Right ventricle myocardium superior (tissue), 1 donor: ENCODE measurements around the gene TSPAN9. TPM values are rescaled to one million over a fixed set of nuclear protein-coding genes. Genes with fewer than 3 reads are reported as not detected.
A peak's percentile ranks its signal among the peaks of the same experiment; 100 is the strongest.

Experiments used
- ATAC-seq: fragments of 200-7000 bp; cut with Tn5 transposase; one replicate; pipeline ENCODE4 v1.9.1; 2020; ENCODE audit warnings: mild to moderate bottlenecking; ENCODE audit not compliant: poor library complexity
- DNase-seq: peaks from one replicate; pipeline ENCODE4 v3.0.0-alpha.2; 2020
- intact Hi-C: fragments of 100-400 bp; cut with DNase I; formaldehyde crosslinking; loops from one replicate; pipeline ENCODE4 v1.11.2; 2022
- total RNA-seq: library from RNA; stranded (reverse); fragmentation: NEBNext Ultra II Directional; extraction: Animal tissue kit (Norgen Biotek cat#: 25700); gene quantifications from one replicate; pipeline ENCODE4 v1.2.1, GENCODE V29; 2021
- donor health status: DM: no; HTN: yes; CAD: no; lungs with severe emphysema.

TSPAN9 gene
- total RNA-seq, 1 donor from 2014 or later: 156 TPM

DNA sequence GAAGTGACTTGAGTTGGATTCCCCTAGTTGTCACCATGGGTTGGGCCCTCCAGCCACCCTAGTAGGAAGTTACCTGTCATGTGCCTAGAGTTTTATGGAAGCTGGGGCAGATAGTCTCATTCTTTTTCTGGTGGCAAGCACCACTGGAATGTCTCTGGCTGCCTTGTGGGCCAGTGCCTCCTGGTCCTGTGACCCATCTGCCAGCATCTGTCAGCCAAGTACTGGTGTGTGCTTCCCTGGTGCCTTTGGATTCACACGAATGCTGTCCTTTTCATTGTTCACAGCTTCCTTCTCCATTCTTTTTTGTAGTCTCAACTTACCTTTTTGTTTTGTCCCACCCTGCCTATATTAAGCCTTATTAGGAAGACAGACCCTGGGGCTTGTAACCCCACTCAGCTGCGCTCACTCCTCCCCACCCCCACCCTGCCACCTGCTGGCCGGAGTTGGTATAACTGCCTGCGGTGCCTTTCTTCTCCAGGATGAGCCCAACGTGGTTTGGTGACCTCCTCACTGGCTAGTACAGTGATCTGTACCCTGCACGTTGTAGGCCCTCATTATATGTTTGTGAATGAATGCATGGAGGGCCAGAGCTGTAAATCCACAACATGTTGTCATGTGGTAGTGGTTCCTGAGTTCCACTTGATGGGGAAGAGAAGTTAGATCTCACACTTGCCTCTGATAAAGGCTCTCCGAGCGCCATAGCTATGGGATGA, 125.7 kb downstream of the TSPAN9 start:
- peak; percentile 71 for DNase-seq
- ATAC-seq: peak; percentile 36
- intact Hi-C loops: loop anchor here (5.0 to 10.0 kb wide), 2 partner anchors 66 to 128 kb away; partner anchors contain the start of gene TSPAN9

DNA sequence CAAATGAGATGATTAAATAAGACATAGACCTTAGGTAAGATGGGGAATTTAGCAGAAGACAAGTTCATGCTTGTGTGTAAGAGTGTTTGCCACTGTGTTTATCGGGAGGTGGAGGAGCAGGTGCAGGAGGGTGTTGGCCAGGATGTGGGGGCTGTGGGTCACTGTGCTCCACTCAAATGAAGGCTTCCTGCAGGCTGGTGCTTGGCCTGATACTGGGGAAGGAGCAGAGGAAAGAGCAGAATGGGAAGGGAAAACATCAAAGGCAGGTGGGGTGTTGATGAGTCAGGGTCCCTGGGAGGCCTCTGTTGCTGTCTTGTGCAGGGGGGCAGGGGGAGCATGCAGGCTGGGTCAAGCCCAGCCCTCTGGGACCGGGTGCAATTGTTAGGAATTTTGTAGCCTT, 126.5 kb downstream of the TSPAN9 start:
- intact Hi-C loops: loop anchor here (5.0 to 10.0 kb wide), 2 partner anchors 66 to 129 kb away; partner anchors contain the start of gene TSPAN9
- ATAC-seq (no peak), DNase-seq (no peak)

DNA sequence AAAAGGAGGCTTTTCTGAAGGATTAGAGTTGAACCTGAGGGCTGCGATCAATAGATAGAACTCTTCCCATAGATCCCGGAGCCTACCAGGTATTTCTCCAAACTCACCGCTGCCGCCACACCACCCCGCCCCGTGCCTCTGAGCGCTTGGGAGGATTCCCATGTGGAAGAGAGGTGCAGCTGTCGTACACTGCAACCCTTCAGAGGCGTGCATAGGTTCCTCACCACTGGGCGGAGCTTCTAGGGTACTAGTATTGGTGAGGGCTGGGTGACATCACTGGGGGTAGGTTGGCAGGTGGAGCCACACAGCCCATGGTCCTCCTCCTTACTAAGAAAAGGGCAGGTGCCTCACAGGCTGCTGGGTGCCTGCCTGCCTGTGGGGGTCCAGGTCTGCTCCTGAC, 127.0 kb downstream of the TSPAN9 start:
- intact Hi-C loops: loop anchor here (5.0 to 10.0 kb wide), 2 partner anchors 67 to 129 kb away; partner anchors contain the start of gene TSPAN9
- ATAC-seq (no peak), DNase-seq (no peak)

GRCh38 chr12:3204730-3205531, 127.8 kb downstream of the TSPAN9 start:
- ATAC-seq (peak; percentile 9), DNase-seq (no peak)
- intact Hi-C loops: loop anchor here (5.0 to 10.0 kb wide), 3 partner anchors 67 to 130 kb away; partner anchors contain the start of gene TSPAN9

- ATAC-seq (peak; percentile 7), DNase-seq (no peak)
- intact Hi-C loops: loop anchor here (5.0 to 10.0 kb wide), 2 partner anchors 66 to 131 kb away; partner anchors contain the start of gene TSPAN9
Observed at GRCh38 chr12:3205742-3206519, 128.8 kb downstream of the TSPAN9 start.

GRCh38 chr12:3206536-3207072, 129.4 kb downstream of the TSPAN9 start:
- intact Hi-C loops: loop anchor here (5.0 to 10.0 kb wide), 2 partner anchors 66 to 132 kb away; partner anchors contain the start of gene TSPAN9
- ATAC-seq: no peak
- DNase-seq: no peak

- intact Hi-C loops: loop anchor here (5.0 to 10.0 kb wide), 2 partner anchors 65 to 132 kb away; partner anchors contain the start of gene TSPAN9
- ATAC-seq (peak; percentile 17), DNase-seq (no peak)
Observed at GRCh38 chr12:3207175-3207574, 130.0 kb downstream of the TSPAN9 start.

GRCh38 chr12:3207858-3208257, 130.7 kb downstream of the TSPAN9 start:
- ATAC-seq (peak; percentile 29), DNase-seq (no peak)
- intact Hi-C loops: loop anchor here (5.0 to 10.0 kb wide), 2 partner anchors 64 to 133 kb away; partner anchors contain the start of gene TSPAN9

DNA sequence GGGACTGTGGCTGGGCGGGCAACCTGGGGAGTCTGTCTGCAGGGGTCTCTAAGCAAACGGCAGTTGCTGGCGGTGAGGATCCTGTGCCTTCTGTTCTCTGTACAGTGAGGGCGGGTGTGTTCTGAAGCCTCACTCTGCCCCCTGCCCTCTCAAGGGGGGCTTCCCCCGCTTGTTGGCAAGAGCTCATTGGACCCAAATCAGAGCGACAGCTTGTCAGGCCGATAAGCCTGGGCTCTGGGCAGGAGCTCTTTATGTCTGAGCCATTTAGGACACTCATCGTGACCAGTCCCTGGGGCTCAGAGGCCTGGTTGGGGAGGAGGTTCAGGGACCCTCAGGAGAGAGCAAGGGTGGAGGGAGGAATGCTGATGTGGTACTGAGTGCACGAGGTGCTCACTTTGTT, 136.0 kb downstream of the TSPAN9 start:
- ATAC-seq (peak; percentile 74), DNase-seq (peak; percentile 66)
- intact Hi-C loops: no loop called here

GRCh38 chr12:3213768-3214167, 136.6 kb downstream of the TSPAN9 start:
- no peak for DNase-seq
- intact Hi-C loops: no loop called here
- ATAC-seq: no peak

DNA sequence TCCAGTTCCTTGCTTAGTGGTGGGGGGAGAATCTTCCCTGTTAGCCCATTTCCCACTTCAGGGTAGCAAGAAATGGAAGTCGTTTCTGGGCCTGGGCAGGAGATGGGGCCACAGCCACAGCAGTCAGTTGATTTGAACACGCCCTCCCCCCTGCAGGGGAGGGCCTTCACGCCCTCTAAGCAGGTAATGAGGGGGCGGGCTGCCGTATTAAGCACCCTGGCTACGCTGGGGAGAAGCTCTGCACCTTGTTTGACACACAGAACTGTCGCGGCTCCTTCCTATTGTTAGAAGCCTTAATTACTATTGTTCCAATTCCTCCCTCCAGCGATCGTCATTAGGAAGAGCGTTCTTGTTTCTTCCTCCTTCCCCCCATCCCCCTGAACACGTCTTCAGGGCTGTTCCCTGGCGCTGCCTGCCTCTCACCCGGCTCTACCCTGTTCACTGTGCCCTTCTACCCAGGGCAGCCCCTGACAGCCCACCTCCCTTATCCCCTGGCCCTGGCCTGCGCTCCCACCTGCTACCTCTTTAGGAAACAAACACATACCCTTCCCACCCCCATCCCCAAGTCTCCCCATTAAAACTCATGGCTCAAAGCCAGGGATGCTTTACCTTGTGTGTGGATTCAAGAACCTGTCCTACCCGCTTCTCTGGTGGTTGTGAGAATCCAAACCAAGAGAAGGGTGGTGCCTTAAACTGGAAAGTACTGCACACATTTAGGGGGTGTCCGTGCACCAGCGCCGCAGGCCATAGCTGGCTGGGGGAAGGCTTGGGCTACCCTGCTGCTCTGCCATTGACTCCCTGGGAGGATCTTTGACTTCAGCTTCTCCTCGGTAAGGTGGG, 137.6 kb downstream of the TSPAN9 start:
- no peak for DNase-seq
- ATAC-seq: no peak
- intact Hi-C loops: no loop called here

GRCh38 chr12:3215410-3215975, 138.3 kb downstream of the TSPAN9 start:
- intact Hi-C loops: no loop called here
- DNase-seq: no peak
- ATAC-seq: no peak

- intact Hi-C loops: no loop called here
- ATAC-seq (no peak), DNase-seq (no peak)
Observed at GRCh38 chr12:3216097-3216496, 138.9 kb downstream of the TSPAN9 start.

GRCh38 chr12:3216726-3217682, 139.8 kb downstream of the TSPAN9 start:
- ATAC-seq (peak; percentile 36), DNase-seq (no peak)
- intact Hi-C loops: no loop called here

GRCh38 chr12:3217683-3218079, 140.5 kb downstream of the TSPAN9 start:
- intact Hi-C loops: no loop called here
- DNase-seq (no peak), ATAC-seq (no peak)
